B cell (primary cell): ENCODE results near the gene ITGB3. TPM values are rescaled to one million over a fixed set of nuclear protein-coding genes. Genes with fewer than 3 reads are reported as not detected.

Source experiments
- ATAC-seq: fragments of 200-7000 bp; cut with Tn5 transposase; one replicate; pipeline ENCODE4 v1.10.0; 2021; ENCODE audit warnings: low read depth, mild to moderate bottlenecking, moderate number of reproducible peaks, moderate library complexity
- CTCF ChIA-PET: fragments of 350-600 bp; sonication (Branson Sonifier 250); formaldehyde crosslinking; loops from one replicate; lab custom pipeline; 2021; ENCODE audit warnings: antibody characterized with exemption, inconsistent platforms; lab: Charles Lee
- POLR2A ChIA-PET: fragments of 350-600 bp; sonication (Branson Sonifier 250); formaldehyde crosslinking; loops from one replicate; lab custom pipeline; 2021; ENCODE audit warnings: antibody characterized with exemption; lab: Charles Lee
- DNase-seq: peaks from one replicate; pipeline ENCODE4 v3.0.0; 2013
- H2AFZ ChIP-seq: 2 replicates; pipeline ENCODE4 v1.6.1; 2012; ENCODE audit warnings: mild to moderate bottlenecking, low read depth, low read length; ENCODE audit not compliant: insufficient read depth, poor library complexity, severe bottlenecking
- H3K27ac ChIP-seq, 2 donors: 1 replicate in 1 of 2; 2 replicates in 1 of 2; pipeline ENCODE4 v1.5.1; 2012 to 2013; ENCODE audit warnings: low read length in 2 of 2, mild to moderate bottlenecking in 2 of 2, moderate library complexity in 1 of 2
- H3K27me3 ChIP-seq, 4 experiments: fragments of 200-600 bp in 1 of 4; sonication (generic) in 1 of 4; replicated peaks in 1 of 4; 1 replicate in 2 of 4; 2 replicates in 2 of 4; pipeline versions ENCODE4 v1.6.1 to v1.7.0; 2013 to 2016; ENCODE audit warnings: low read length in 3 of 4, mild to moderate bottlenecking in 2 of 4, mixed read lengths in 1 of 4, moderate library complexity in 1 of 4; ENCODE audit not compliant: insufficient read depth in 4 of 4, control insufficient read depth in 3 of 4; ENCODE audit errors: control extremely low read depth in 1 of 4
- H3K36me3 ChIP-seq, 2 experiments: replicated peaks in 1 of 2; 1 replicate in 1 of 2; 2 replicates in 1 of 2; pipeline versions ENCODE4 v1.6.1 to v1.7.1; 2013; ENCODE audit warnings: low read length in 1 of 2; ENCODE audit not compliant: insufficient read depth in 2 of 2, control insufficient read depth in 1 of 2; ENCODE audit errors: control extremely low read depth in 1 of 2, extremely low read depth in 1 of 2
- H3K4me1 ChIP-seq, 2 donors: fragments of 200-600 bp in 1 of 2; sonication (generic) in 1 of 2; 1 replicate in 1 of 2; 2 replicates in 1 of 2; pipeline versions ENCODE4 v1.5.1 to v1.6.1; 2013 to 2017; ENCODE audit warnings: low read length in 2 of 2; ENCODE audit not compliant: control insufficient read depth in 2 of 2, insufficient read depth in 2 of 2
- H3K4me2 ChIP-seq: replicated peaks from 2 replicates; pipeline ENCODE3; 2012; ENCODE audit warnings: mild to moderate bottlenecking, low read depth, low read length; ENCODE audit not compliant: poor library complexity, severe bottlenecking
- H3K4me3 ChIP-seq, 5 experiments: fragments of 200-600 bp in 1 of 5; sonication (generic) in 1 of 5; 1 replicate in 3 of 5; 2 replicates in 2 of 5; pipeline versions ENCODE4 v1.5.1 to v1.7.0; 2011 to 2016; ENCODE audit warnings: low read length in 4 of 5, mild to moderate bottlenecking in 4 of 5, low read depth in 2 of 5, control low read depth in 1 of 5, moderate library complexity in 1 of 5; ENCODE audit not compliant: insufficient read depth in 1 of 5; ENCODE audit errors: control extremely low read depth in 1 of 5, extremely low read depth in 1 of 5
- H3K79me2 ChIP-seq: fragments of 200-600 bp; sonication (generic); one replicate; pipeline ENCODE4 v1.6.0; 2016; ENCODE audit warnings: low read length; ENCODE audit not compliant: control insufficient read depth, insufficient read depth
- H3K9ac ChIP-seq: fragments of 200-600 bp; sonication (generic); 2 replicates; pipeline ENCODE4 v1.6.1; 2017; ENCODE audit warnings: mild to moderate bottlenecking, low read length, moderate library complexity
- H3K9me3 ChIP-seq, 3 donors: one replicate each; pipeline versions ENCODE4 v1.6.1 to v1.7.1; 2013; ENCODE audit warnings: low read length in 2 of 3; ENCODE audit not compliant: control insufficient read depth in 2 of 3, insufficient read depth in 1 of 3; ENCODE audit errors: control extremely low read depth in 1 of 3
- H4K20me1 ChIP-seq: 2 replicates; pipeline ENCODE4 v1.6.0; 2012; ENCODE audit warnings: mild to moderate bottlenecking, low read length; ENCODE audit not compliant: insufficient read depth, control insufficient read depth, poor library complexity, severe bottlenecking
- H3K27ac Mint-ChIP-seq: one replicate; pipeline ENCODE4 v1.8.0; 2021; ENCODE audit warnings: mixed read lengths
- H3K27me3 Mint-ChIP-seq: one replicate; pipeline ENCODE4 v1.8.0; 2021; ENCODE audit warnings: mixed read lengths
- H3K4me1 Mint-ChIP-seq: one replicate; pipeline ENCODE4 v1.8.0; 2021; ENCODE audit warnings: mixed read lengths
- H3K4me3 Mint-ChIP-seq: one replicate; pipeline ENCODE4 v1.8.0; 2021; ENCODE audit warnings: mixed read lengths
- H3K9me3 Mint-ChIP-seq: one replicate; pipeline ENCODE4 v1.8.0; 2022; ENCODE audit warnings: mixed read lengths; ENCODE audit not compliant: insufficient read depth
- CTCF ChIP-seq: fragments of 200-600 bp; IDR thresholded peaks from one replicate; pipeline ENCODE4 v1.8.0; 2022; ENCODE audit warnings: antibody characterized with exemption, mild to moderate bottlenecking
- EZH2 ChIP-seq: IDR thresholded peaks from 2 replicates; pipeline ENCODE4 v1.6.1; 2012; ENCODE audit warnings: borderline replicate concordance, low read depth, mild to moderate bottlenecking, moderate library complexity, low read length; ENCODE audit not compliant: insufficient read depth, poor library complexity, severe bottlenecking
- WGBS: methylation state at CpG from one replicate; pipeline ENCODE4 v1.1.5; 2013; ENCODE audit warnings: missing lambda C conversion rate; ENCODE audit not compliant: insufficient coverage; 5-methylcytosine and 5-hydroxymethylcytosine counted together
- intact Hi-C: fragments of 100-400 bp; cut with micrococcal nuclease; formaldehyde crosslinking; loops from one replicate; pipeline ENCODE4 v1.10.0; 2022
- polyA plus RNA-seq: library from polyadenylated mRNA; depleted of rRNA; stranded (reverse); fragments of >200 nt; gene quantifications from 2 replicates; pipeline ENCODE4 v1.2.3, GENCODE V29; 2012
- total RNA-seq, 2 donors: library from RNA; stranded (reverse); fragments of 120-200 nt in 1 of 2; gene quantifications; 1 replicate in 1 of 2; 2 replicates in 1 of 2; pipeline versions ENCODE4 v1.2.3 to v1.2.4, GENCODE V29; 2013 to 2022

Gene ITGB3
- total and polyA plus RNA-seq, 2 donors (not counting 1 experiment from before 2014, with no cell fraction given): 0.07 to 11.4 TPM

GRCh38 chr17:47275245-47275984, 21.8 kb downstream of the ITGB3 start:
- CTCF ChIA-PET: interaction anchor here (0.9 kb wide), 1 partner anchor 40 kb away, joined by 3 read pairs; no protein-coding TSS in a partner anchor
- H3K4me1 Mint-ChIP-seq: peaks cover 71% of the 10 kb centered on the region
- 94% methylated on average over 6 of the region's 13 CpGs for WGBS

More at GRCh38 chr17:47275245-47275984, 21.8 kb downstream of the ITGB3 start:
- H3K9me3 ChIP-seq: no peaks in the 10 kb centered on the region
- no peak for ATAC-seq
- POLR2A ChIA-PET: interaction anchor here (0.6 kb wide), 1 partner anchor 208 kb away, joined by 4 read pairs; no protein-coding TSS in a partner anchor
- no peak for TF ChIP-seq CTCF
- TF ChIP-seq EZH2: no peak
- H3K4me1 ChIP-seq: peaks cover 45 to 65% of the 10 kb centered on the region in 2 donors
- no peaks in the 10 kb centered on the region for H3K36me3 ChIP-seq
- no peak overlapping the region for H3K4me3 ChIP-seq
- H3K9me3 Mint-ChIP-seq: no peaks in the 10 kb centered on the region
- no peaks in the 10 kb centered on the region for H4K20me1 ChIP-seq
- H3K4me3 Mint-ChIP-seq: no peak overlapping the region
- intact Hi-C loops: loop anchor here (5.0 kb wide), 1 partner anchor 42 kb away; no protein-coding TSS in a partner anchor
- H3K79me2 ChIP-seq: no peaks in the 10 kb centered on the region
- H3K27ac ChIP-seq: no peak overlapping the region
- no peaks in the 10 kb centered on the region for H3K27me3 Mint-ChIP-seq
- peak overlapping the region; percentile 32 for H3K27ac Mint-ChIP-seq
- H3K27me3 ChIP-seq: no peaks in the 10 kb centered on the region
- H3K4me2 ChIP-seq: peak overlapping the region; percentile 9
- DNase-seq: no peak
- H2AFZ ChIP-seq: no peak overlapping the region
- no peak overlapping the region for H3K9ac ChIP-seq
